K562 (cell line): ENCODE data around the gene EFCC1.

Source experiments
- GABPA ChIP-seq: fragments of 200-800 bp; sonication (Bioruptor generic); conservative IDR thresholded peaks from 2 replicates; pipeline ENCODE4 v1.6.1; 2016; ENCODE audit warnings: low read depth, missing genetic modification characterization, missing compliant biosample characterization
- KAT7 ChIP-seq: sonication (generic); formaldehyde crosslinking; IDR thresholded peaks from 2 replicates; pipeline ENCODE4 v1.8.0; 2022; ENCODE audit warnings: missing genetic modification reagents, mild to moderate bottlenecking, borderline replicate concordance
- KLF13 ChIP-seq: fragments of 450-650 bp; IDR thresholded peaks from 2 replicates; pipeline ENCODE4 v1.6.1; 2016; ENCODE audit warnings: missing genetic modification characterization, low read depth, mild to moderate bottlenecking, missing compliant biosample characterization, moderate library complexity, borderline replicate concordance
- ZNF316 ChIP-seq: fragments of 450-650 bp; IDR thresholded peaks from 2 replicates; pipeline ENCODE4 v1.6.1; 2016
- TF ChIP-seq, protein P1 (sequence below), 3 experiments: IDR thresholded peaks in 2 of 3; conservative IDR thresholded peaks in 1 of 3; 2 replicates each; pipeline ENCODE4 v1.5.1; 2011 to 2012; ENCODE audit warnings: low read length in 3 of 3, mild to moderate bottlenecking in 3 of 3, control low read depth in 2 of 3, improper control_type of control experiment in 1 of 3, inconsistent platforms in 1 of 3, low read depth in 1 of 3, mixed read lengths in 1 of 3, moderate library complexity in 1 of 3; ENCODE audit not compliant: insufficient read depth in 2 of 3

DNA sequence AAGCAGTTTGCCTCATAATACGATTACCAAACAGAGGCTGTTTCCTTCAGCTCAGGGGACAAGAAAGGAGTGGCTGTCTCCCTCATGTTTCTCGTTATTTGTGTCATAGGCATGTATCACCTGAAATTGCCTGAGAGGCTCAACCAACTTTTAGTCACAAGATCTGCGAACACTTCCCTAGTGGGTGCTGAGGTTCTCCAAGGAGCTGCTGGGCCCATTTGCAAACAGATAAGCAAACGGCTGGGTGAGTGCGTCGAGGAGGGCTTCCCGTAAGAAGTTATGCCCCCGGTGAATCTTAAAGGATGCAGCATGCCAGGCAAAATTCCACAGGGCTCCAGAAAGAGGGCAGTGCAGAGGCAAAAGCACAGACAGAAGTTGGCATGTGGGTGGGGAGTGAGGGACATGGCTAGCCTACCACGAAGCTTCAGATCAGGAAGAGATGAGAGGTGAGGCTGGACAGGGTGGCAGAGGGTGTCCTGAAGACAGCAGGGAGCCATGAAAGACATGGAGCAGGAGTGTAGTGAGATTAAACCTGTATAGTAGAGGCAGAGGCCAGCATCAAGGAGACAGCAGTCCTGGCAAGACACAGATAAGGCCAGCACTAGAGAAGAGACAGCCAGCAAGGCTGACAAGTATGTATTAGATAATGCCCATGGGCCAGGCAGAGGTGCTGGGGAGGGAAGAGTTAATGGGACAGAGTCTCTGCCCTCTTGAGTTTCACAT is 55.5 kb downstream of the EFCC1 start:
- TF ChIP-seq KAT7 (no peak), KLF13 (tag) (no peak), ZNF316 (no peak), GABPA (tag) (no peak)
- TF ChIP-seq, protein P1, sequence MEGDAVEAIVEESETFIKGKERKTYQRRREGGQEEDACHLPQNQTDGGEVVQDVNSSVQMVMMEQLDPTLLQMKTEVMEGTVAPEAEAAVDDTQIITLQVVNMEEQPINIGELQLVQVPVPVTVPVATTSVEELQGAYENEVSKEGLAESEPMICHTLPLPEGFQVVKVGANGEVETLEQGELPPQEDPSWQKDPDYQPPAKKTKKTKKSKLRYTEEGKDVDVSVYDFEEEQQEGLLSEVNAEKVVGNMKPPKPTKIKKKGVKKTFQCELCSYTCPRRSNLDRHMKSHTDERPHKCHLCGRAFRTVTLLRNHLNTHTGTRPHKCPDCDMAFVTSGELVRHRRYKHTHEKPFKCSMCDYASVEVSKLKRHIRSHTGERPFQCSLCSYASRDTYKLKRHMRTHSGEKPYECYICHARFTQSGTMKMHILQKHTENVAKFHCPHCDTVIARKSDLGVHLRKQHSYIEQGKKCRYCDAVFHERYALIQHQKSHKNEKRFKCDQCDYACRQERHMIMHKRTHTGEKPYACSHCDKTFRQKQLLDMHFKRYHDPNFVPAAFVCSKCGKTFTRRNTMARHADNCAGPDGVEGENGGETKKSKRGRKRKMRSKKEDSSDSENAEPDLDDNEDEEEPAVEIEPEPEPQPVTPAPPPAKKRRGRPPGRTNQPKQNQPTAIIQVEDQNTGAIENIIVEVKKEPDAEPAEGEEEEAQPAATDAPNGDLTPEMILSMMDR (IDR thresholded peaks at IDR 0.05 in 2 of 3, conservative IDR thresholded peaks at IDR 0.05 in 1 of 3; ENCODE audit: insufficient read depth in 2 of 3, low read depth in 1 of 3, low read length in 3 of 3) = no peak
